ENCODE results near the gene KRTAP4-9. TPM values are rescaled to one million over a fixed set of nuclear protein-coding genes. Genes with fewer than 3 reads are reported as not detected.
"Not testable (repeated sequence)": the region's sequence is repeated elsewhere in the genome, so short reads cannot be mapped to it uniquely, and the experiment has no call there.

The KRTAP4-9 gene
- total RNA-seq, 1 donor from 2014 or later, result not detected

- Mint-ChIP-seq H3K36me3 (ENCODE audit: low read depth) (peaks cover 5% of the 10 kb centered on the region), H3K4me3 (ENCODE audit: unreplicated experiment) (no peak overlapping the region), H3K27ac (ENCODE audit: unreplicated experiment) (no peak overlapping the region), H3K9me3 (ENCODE audit: low read depth) (peaks cover 7% of the 10 kb centered on the region), H3K27me3 (ENCODE audit: low read depth) (peaks cover 2% of the 10 kb centered on the region), H3K4me1 (ENCODE audit: low read depth) (no peaks in the 10 kb centered on the region)
- TF ChIP-seq, protein P1, sequence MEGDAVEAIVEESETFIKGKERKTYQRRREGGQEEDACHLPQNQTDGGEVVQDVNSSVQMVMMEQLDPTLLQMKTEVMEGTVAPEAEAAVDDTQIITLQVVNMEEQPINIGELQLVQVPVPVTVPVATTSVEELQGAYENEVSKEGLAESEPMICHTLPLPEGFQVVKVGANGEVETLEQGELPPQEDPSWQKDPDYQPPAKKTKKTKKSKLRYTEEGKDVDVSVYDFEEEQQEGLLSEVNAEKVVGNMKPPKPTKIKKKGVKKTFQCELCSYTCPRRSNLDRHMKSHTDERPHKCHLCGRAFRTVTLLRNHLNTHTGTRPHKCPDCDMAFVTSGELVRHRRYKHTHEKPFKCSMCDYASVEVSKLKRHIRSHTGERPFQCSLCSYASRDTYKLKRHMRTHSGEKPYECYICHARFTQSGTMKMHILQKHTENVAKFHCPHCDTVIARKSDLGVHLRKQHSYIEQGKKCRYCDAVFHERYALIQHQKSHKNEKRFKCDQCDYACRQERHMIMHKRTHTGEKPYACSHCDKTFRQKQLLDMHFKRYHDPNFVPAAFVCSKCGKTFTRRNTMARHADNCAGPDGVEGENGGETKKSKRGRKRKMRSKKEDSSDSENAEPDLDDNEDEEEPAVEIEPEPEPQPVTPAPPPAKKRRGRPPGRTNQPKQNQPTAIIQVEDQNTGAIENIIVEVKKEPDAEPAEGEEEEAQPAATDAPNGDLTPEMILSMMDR (IDR thresholded peaks at IDR 0.05), result no peak
- no peak for DNase-seq (ENCODE audit: low spot score)
Observed at GRCh38 chr17:41147531-41148204, 42.5 kb downstream of the KRTAP4-9 start.

DNA sequence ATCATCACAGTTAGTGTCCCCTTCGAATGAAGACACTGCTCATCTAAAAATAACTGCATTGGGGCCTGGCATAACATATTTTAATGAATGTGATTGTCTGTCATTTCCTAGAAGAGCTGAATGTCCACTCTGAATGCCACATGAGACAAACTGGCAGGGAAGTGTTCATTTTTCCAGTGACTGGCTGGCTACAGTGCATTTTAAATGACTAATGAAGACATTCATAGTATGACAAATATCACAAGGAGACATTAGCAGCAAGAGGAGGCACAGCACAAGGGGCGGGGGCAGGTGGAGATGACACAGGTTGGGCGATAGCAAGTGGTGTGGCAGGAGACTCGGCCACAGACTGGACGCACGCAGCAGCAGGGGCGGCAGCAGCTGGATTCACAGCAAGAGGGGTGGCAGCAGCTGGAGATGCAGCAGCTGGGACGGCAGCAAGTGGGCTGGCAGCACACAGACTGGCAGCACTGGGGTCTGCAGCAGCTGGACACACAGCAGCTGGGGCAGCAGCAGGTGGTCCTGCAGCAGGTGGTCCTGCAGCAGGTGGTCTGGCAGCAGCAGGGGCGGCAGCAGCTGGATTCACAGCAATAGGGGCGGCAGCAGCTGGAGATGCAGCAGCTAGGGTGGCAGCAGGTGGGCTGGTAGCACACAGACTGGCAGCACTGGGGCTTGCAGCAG lies 43.9 kb downstream of the KRTAP4-9 start:
- not testable (repeated sequence) for H3K36me3 Mint-ChIP-seq (ENCODE audit: low read depth); H3K27ac Mint-ChIP-seq (ENCODE audit: unreplicated experiment); H3K27me3 Mint-ChIP-seq (ENCODE audit: low read depth); H3K9me3 Mint-ChIP-seq (ENCODE audit: low read depth); H3K4me1 Mint-ChIP-seq (ENCODE audit: low read depth); H3K4me3 Mint-ChIP-seq (ENCODE audit: unreplicated experiment); DNase-seq (ENCODE audit: low spot score)

GRCh38 chr17:41149652-41149985 lies 44.4 kb downstream of the KRTAP4-9 start, which contains the start of gene KRTAP4-5:
Gene KRTAP4-5 (minus strand): TSS chr17:41149825. CDS start chr17:41149767, 58 bp downstream.
- TF ChIP-seq, protein P1 (IDR thresholded peaks at IDR 0.05), result no peak
- Mint-ChIP-seq H3K4me3 (ENCODE audit: unreplicated experiment) (no peak within 1 kb of the TSS), H3K27ac (ENCODE audit: unreplicated experiment) (no peak within 1 kb of the TSS), H3K27me3 (ENCODE audit: low read depth) (peaks cover 5% of the 10 kb centered on the region), H3K9me3 (ENCODE audit: low read depth) (no peaks in the 10 kb centered on the region), H3K36me3 (ENCODE audit: low read depth) (no peaks in the 10 kb centered on the region), H3K4me1 (ENCODE audit: low read depth) (no peaks in the 10 kb centered on the region)
- DNase-seq (ENCODE audit: low spot score), result no peak

DNA sequence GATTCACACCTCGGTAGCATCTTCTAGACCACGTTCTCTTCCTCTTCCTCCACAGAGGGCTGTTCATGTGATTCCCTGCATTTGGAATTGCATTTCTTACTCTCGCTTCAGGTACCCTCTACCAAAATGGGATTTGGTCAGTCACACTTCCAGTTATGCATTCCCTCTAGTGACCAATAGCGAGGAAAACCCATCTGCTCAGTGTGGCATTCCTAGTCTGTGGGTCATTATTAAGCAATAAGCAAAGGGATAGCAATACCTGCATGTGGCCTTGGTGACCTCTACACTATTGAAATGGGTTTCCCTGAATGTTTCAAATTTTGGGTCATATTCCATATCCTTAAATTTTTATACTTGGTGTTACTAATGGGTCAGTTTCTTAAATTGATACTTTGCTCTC lies 44.8 kb downstream of the KRTAP4-9 start:
- TF ChIP-seq, protein P1 (IDR thresholded peaks at IDR 0.05), result no peak
- no peak for DNase-seq (ENCODE audit: low spot score)
- Mint-ChIP-seq H3K27ac (ENCODE audit: unreplicated experiment) (no peak overlapping the region), H3K4me1 (ENCODE audit: low read depth) (no peaks in the 10 kb centered on the region), H3K4me3 (ENCODE audit: unreplicated experiment) (no peak overlapping the region), H3K9me3 (ENCODE audit: low read depth) (peaks cover 2% of the 10 kb centered on the region), H3K36me3 (ENCODE audit: low read depth) (no peaks in the 10 kb centered on the region), H3K27me3 (ENCODE audit: low read depth) (peaks cover 5% of the 10 kb centered on the region)

DNA sequence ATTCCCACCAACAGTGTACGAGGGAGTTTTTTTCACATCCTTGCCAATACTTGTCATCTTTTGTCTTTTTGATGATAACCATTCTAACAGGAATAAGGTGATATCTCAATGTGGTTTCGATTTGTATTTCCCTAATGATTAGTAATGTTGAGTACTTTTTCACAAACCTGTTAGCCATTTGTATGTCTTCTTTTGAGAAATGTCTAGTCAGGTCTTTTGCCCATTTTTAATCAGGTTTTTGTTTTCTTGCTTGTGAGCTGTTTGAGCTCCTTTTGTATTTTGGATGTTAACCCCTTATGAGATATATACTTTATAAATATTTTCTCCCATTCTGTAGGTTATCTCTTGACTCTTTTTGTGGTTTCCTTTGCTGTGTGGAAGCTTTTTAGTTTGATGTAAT lies 46.3 kb downstream of the KRTAP4-9 start:
- TF ChIP-seq, protein P1 (IDR thresholded peaks at IDR 0.05), result no peak
- H3K4me3 Mint-ChIP-seq (ENCODE audit: unreplicated experiment), result no peak overlapping the region
- H3K36me3 Mint-ChIP-seq (ENCODE audit: low read depth), result no peaks in the 10 kb centered on the region
- H3K4me1 Mint-ChIP-seq (ENCODE audit: low read depth), result no peaks in the 10 kb centered on the region
- H3K27ac Mint-ChIP-seq (ENCODE audit: unreplicated experiment), result no peak overlapping the region
- peaks cover 4% of the 10 kb centered on the region for H3K9me3 Mint-ChIP-seq (ENCODE audit: low read depth)
- no peak for DNase-seq (ENCODE audit: low spot score)
- peaks cover 5% of the 10 kb centered on the region for H3K27me3 Mint-ChIP-seq (ENCODE audit: low read depth)

Data from chondrocyte (in vitro differentiated cells).